ENCODE results near the gene PLA2G15.

PLA2G15 gene

DNA sequence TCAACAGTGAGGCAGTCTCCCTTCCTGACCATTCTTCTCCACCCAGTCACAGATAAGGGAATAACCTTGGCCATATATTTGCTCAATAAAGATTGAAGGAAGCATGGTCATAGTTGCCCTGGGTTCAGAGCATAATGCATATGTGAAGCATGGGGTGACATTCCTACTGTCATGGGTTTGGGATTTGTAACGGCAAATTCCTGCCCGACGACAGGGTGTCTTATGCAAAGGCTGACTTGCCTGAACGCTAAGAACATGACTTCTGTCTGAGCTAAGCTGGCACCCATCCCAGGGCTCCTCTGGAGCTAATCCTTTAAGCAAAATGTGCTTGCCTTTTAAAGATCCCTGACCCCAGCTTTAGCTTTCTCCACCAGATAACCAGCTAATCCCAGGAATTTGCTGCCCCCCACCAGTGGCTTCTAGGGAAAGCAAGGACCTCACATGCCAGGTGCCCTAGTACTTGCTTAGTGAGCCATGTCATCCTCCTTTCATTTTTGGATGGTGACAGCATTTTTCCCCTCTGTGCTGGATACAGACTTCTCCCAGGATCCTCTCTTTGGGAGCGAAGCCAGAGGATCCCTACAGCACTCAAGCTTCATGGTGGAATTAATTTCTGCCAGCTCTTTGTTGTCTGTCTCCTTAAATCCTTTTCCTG lies 53.9 kb downstream of the PLA2G15 start:
- H3K9me3 Mint-ChIP-seq = no peaks in the 10 kb centered on the region
- no peak overlapping the region for H3K27ac Mint-ChIP-seq
- no peak overlapping the region for H3K4me3 Mint-ChIP-seq
- H3K36me3 Mint-ChIP-seq (ENCODE audit: low read depth) = peaks cover 79% of the 10 kb centered on the region
- H3K27me3 Mint-ChIP-seq (ENCODE audit: low read depth) = no peaks in the 10 kb centered on the region
- peaks cover 22% of the 10 kb centered on the region for H3K4me1 Mint-ChIP-seq (ENCODE audit: low read depth)

- H3K9me3 Mint-ChIP-seq = no peaks in the 10 kb centered on the region
- H3K4me1 Mint-ChIP-seq (ENCODE audit: low read depth) = peaks cover 20% of the 10 kb centered on the region
- H3K27me3 Mint-ChIP-seq (ENCODE audit: low read depth) = no peaks in the 10 kb centered on the region
- H3K36me3 Mint-ChIP-seq (ENCODE audit: low read depth) = peaks cover 74% of the 10 kb centered on the region
- H3K4me3 Mint-ChIP-seq = no peak overlapping the region
- H3K27ac Mint-ChIP-seq = peak overlapping the region; percentile 2
These were observed 54.6 kb downstream of the PLA2G15 start for GRCh38 chr16:68299571-68300453.

- Mint-ChIP-seq H3K27me3 (ENCODE audit: low read depth) (no peaks in the 10 kb centered on the region), H3K4me1 (ENCODE audit: low read depth) (peaks cover 21% of the 10 kb centered on the region), H3K4me3 (no peak overlapping the region), H3K9me3 (no peaks in the 10 kb centered on the region), H3K27ac (no peak overlapping the region), H3K36me3 (ENCODE audit: low read depth) (peaks cover 71% of the 10 kb centered on the region)
These were observed 55.7 kb downstream of the PLA2G15 start for GRCh38 chr16:68300734-68301459.

GRCh38 chr16:68306633-68307032 lies 61.5 kb downstream of the PLA2G15 start:
- no peak overlapping the region for H3K4me3 Mint-ChIP-seq
- no peaks in the 10 kb centered on the region for H3K27me3 Mint-ChIP-seq (ENCODE audit: low read depth)
- H3K9me3 Mint-ChIP-seq = no peaks in the 10 kb centered on the region
- H3K4me1 Mint-ChIP-seq (ENCODE audit: low read depth) = peaks cover 30% of the 10 kb centered on the region
- H3K27ac Mint-ChIP-seq = no peak overlapping the region
- H3K36me3 Mint-ChIP-seq (ENCODE audit: low read depth) = peaks cover 47% of the 10 kb centered on the region

DNA sequence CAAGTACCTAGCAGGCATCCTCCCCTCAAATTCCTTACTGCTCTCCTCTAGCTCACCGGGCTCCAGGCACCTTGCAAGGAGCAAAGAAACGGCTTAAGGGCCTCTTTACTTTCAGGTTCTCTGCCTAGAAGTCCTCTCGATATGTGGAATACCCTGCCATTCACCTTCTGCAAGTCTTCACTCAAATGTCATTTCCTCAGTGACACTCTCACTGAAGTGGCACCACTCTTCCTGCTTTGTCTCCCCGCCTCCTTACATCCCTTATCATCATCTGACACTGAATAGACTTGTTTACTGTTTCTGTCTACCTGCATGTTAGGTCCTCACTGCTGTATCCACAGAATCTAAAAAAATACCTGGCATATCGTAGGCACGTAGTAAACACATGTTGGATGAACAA lies 64.6 kb downstream of the PLA2G15 start:
- peak overlapping the region; percentile 94 for H3K4me3 Mint-ChIP-seq
- no peaks in the 10 kb centered on the region for H3K9me3 Mint-ChIP-seq
- peak overlapping the region; percentile 90 for H3K27ac Mint-ChIP-seq
- H3K4me1 Mint-ChIP-seq (ENCODE audit: low read depth) = peaks cover 35% of the 10 kb centered on the region
- peaks cover 35% of the 10 kb centered on the region for H3K36me3 Mint-ChIP-seq (ENCODE audit: low read depth)
- H3K27me3 Mint-ChIP-seq (ENCODE audit: low read depth) = no peaks in the 10 kb centered on the region

DNA sequence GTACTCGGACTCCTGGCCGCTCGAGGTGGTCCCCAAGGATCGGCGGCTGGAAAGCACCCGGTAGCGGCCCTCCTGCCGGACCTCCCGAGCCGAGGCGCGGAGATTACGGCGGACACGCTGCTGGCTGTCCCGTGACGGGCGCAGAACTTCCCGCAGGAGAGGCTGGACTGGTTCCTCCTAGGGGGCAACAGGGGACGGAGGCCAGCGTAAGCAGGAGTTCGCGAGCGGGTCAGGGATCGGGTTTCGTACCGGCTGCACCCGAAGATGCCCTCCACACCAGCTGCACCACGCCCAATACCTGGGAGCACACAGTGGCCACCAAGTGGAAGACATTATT lies 65.2 kb downstream of the PLA2G15 start:
- Mint-ChIP-seq H3K36me3 (ENCODE audit: low read depth) (peaks cover 33% of the 10 kb centered on the region), H3K9me3 (no peaks in the 10 kb centered on the region), H3K4me3 (peak overlapping the region; percentile 94), H3K4me1 (ENCODE audit: low read depth) (peaks cover 34% of the 10 kb centered on the region), H3K27ac (peak overlapping the region; percentile 90), H3K27me3 (ENCODE audit: low read depth) (no peaks in the 10 kb centered on the region)
